ENCODE measurements around the gene SMAP1.

SMAP1 gene

GRCh38 chr6:70842541-70842940, 174.9 kb downstream of the SMAP1 start:
- no peak for DNase-seq (ENCODE audit: low read depth)

GRCh38 chr6:70843328-70843918, 175.7 kb downstream of the SMAP1 start:
- no peak for DNase-seq (ENCODE audit: low read depth)

GRCh38 chr6:70844301-70844700, 176.6 kb downstream of the SMAP1 start:
- no peak for DNase-seq (ENCODE audit: low read depth)

GRCh38 chr6:70846207-70846835, 178.6 kb downstream of the SMAP1 start:
- DNase-seq (ENCODE audit: low read depth), result no peak

GRCh38 chr6:70847106-70848084, 179.7 kb downstream of the SMAP1 start:
- DNase-seq (ENCODE audit: low read depth), result no peak

GRCh38 chr6:70849348-70850069, 181.8 kb downstream of the SMAP1 start:
- no peak for DNase-seq (ENCODE audit: low read depth)

GRCh38 chr6:70852667-70853246, 185.1 kb downstream of the SMAP1 start:
- no peak for DNase-seq (ENCODE audit: low read depth)

- DNase-seq (ENCODE audit: low read depth), result no peak
Measured at GRCh38 chr6:70857387-70858077, 189.8 kb downstream of the SMAP1 start.

GRCh38 chr6:70860045-70860444, 192.4 kb downstream of the SMAP1 start:
- no peak for DNase-seq (ENCODE audit: low read depth)

- no peak for DNase-seq (ENCODE audit: low read depth)
Measured at GRCh38 chr6:70860920-70861319, 193.2 kb downstream of the SMAP1 start.

GRCh38 chr6:70863343-70863742, 195.7 kb downstream of the SMAP1 start:
- DNase-seq (ENCODE audit: low read depth), result no peak

GRCh38 chr6:70864401-70864800, 196.7 kb downstream of the SMAP1 start:
- DNase-seq (ENCODE audit: low read depth), result no peak

- no peak for DNase-seq (ENCODE audit: low read depth)
Measured at GRCh38 chr6:70872469-70872868, 204.8 kb downstream of the SMAP1 start.

GRCh38 chr6:70874181-70874913, 206.7 kb downstream of the SMAP1 start:
- no peak for DNase-seq (ENCODE audit: low read depth)

GRCh38 chr6:70879496-70879895, 211.8 kb downstream of the SMAP1 start:
- DNase-seq (ENCODE audit: low read depth), result no peak

- no peak for DNase-seq (ENCODE audit: low read depth)
Measured at GRCh38 chr6:70884074-70884983, 216.6 kb downstream of the SMAP1 start.

- DNase-seq (ENCODE audit: low read depth), result no peak
Measured at GRCh38 chr6:70886071-70886470, 218.4 kb downstream of the SMAP1 start.

- DNase-seq (ENCODE audit: low read depth), result no peak
Measured at GRCh38 chr6:70886661-70887060, 219.0 kb downstream of the SMAP1 start.

GRCh38 chr6:70889270-70889669, 221.6 kb downstream of the SMAP1 start:
- no peak for DNase-seq (ENCODE audit: low read depth)
